GM19328 (cell line): ENCODE measurements around the gene ATG101.
"Not testable (repeated sequence)": the region's sequence is repeated elsewhere in the genome, so short reads cannot be mapped to it uniquely, and the experiment has no call there.

Source experiments
- ATAC-seq: cut with Tn5 transposase; IDR thresholded peaks from one replicate; pipeline ENCODE4 v1.9.1; 2021; ENCODE audit warnings: mild to moderate bottlenecking, moderate library complexity; ENCODE audit not compliant: unreplicated experiment

Gene ATG101

DNA sequence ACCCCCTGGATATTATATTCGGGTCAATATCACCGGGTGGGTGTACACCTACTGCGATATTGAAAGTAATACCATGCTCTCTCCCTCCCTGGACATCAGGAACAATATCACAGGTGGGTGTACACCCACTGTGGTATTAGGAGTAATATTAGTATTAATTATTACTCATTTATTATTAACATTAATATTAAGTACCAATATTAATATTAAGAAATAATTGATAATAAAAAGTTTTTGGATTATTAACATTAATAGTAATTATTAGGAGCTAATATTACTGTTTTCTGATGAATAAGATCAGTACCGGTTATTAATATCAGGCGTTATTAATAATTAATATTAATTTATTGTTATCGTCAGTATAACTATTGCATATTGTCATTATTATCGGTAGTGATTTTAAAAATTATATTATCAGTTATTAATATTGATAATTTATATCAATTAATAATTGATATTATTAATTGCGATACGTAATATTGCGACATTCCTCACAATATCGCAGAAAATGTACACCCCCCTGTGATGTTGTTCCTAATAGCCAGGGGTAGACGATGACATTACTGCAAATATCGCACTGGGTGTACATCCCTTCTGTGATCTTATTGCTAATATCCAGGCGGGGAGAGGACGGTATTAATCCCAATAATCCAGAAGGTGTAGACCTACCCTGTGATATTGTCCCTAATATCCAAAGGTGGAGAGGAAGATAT lies 26.7 kb downstream of the ATG101 start:
- no peak for ATAC-seq

DNA sequence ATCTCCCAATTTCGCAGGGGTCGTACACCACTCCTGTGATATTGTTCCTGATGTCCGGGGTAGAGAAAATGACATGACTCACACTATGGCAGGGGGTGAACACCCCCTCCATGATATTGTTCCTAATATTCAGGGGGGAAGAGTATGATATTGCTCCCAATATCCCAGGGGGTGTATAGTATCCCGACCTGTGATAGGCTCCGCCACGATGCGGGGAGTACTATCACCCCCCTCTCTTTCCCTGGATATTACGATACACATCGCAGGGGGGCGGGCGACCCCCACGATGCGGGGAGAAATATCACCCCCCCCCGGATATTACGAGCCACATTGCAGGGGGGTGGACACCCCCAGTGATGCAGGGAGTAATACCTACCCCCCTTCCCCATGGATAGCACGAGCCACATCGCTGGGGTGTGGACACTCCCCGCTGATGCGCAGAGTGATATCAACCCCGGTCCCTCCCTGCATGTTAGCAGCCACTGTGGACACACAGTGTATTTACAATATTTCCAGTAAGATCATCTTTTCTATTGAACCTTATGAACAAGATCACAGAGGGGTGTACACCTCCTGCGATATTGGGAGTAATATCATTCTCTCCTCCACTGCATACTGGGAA lies 27.4 kb downstream of the ATG101 start:
- ATAC-seq, result no peak

DNA sequence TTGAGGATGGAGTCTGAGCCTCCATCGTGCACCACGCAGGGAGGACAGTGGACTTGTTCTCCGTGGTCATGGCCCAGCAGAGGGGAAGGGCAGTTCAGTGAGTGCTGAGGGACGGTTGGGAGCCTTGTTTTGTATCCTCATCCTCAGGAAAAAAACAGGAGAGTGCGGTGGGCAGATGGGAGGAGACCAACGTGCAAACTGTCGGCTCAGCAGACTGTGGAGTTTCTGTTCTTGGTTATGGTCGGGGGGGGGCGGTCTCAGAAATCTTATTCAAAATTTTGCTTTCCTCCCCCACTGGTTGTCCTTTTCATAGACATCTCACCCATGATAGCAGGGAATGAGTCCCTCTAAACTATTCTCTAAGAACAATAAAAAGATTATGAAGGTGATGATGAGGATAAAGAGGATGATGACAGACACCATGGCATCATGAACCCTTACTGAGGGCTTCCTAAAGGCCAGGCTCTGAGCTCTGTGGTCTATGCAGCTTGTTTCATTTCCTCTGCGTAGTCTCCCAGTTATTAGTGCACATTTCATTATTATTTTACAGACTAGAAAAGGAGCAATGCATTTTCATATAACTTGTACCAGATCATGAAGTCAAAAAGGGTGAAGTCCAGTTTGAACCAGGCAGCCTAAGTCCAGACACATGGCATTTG lies 34.8 kb downstream of the ATG101 start:
- ATAC-seq, result not testable (repeated sequence)

DNA sequence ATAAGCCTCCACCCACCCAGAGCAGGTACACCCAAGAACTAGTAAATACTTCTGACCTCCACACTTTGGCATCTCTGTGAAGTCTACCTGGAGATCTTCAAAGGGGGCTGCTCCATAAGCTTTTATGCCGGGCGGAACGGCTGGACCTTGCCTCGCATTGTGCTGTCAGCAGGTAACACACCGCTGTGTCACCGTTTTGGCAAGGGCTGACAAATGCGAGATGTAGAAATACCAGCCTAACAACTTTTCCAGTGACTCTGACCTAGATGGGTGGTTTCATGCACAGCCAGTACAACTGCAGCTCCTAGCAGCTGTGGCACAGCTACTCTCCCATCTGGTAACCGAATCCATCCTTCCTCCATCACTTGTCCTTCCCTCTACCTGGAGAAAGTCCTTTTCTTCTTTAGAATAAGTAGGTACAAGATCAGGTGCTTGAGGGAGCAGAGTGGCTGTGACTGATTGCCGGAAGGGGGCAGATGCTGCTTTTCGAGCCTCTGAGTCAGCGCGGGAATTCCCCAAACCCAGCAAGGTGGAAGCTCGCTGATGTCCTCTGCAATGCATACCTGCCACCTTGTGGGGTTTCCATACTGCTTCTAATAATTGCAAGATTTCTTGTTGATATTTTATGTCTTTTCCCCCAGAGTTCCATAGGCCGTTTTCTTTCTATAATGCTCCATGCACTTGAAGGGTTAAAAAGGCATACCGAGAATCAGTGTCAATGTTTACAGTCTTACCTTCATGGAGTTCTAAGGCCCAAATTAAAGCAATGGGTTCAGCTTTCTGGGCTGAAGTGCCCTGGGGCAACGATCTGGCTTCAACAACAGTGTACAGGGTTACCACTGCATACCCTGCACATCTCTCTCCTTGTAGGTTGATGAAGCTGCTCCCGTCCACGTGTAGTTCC lies 46.7 kb downstream of the ATG101 start:
- not testable (repeated sequence) for ATAC-seq

DNA sequence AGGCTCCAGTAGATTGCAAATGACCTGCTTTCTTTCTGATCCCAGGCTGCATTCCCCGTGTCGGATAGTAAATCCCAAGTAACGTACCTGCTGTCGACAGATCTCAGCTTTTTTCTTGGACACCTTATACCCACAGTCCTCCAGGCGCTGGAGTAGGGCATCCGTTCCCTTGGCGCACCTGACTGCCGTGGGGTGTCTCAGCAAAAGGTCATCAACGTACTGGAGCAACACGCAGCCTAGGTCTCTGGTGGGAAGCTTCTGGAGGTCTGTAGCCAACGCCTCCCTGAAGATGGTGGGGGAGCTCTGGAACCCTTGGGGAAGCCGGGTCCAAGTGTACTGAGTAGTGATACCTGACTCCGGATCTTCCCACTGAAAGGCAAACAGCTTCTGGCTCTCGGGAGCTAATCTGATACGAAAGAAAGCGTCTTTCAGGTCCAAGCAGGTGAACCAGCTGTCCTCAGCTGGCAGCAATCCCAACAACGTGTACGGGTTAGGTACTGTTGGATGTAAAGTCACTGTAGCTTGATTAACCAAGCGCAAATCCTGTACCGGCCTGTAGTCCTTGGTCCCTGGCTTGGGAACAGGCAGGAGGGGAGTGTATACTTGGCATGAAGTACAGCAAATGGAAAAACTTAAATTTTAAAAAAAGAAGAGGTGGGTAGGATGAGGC lies 48.2 kb downstream of the ATG101 start:
- peak; percentile 31 for ATAC-seq

DNA sequence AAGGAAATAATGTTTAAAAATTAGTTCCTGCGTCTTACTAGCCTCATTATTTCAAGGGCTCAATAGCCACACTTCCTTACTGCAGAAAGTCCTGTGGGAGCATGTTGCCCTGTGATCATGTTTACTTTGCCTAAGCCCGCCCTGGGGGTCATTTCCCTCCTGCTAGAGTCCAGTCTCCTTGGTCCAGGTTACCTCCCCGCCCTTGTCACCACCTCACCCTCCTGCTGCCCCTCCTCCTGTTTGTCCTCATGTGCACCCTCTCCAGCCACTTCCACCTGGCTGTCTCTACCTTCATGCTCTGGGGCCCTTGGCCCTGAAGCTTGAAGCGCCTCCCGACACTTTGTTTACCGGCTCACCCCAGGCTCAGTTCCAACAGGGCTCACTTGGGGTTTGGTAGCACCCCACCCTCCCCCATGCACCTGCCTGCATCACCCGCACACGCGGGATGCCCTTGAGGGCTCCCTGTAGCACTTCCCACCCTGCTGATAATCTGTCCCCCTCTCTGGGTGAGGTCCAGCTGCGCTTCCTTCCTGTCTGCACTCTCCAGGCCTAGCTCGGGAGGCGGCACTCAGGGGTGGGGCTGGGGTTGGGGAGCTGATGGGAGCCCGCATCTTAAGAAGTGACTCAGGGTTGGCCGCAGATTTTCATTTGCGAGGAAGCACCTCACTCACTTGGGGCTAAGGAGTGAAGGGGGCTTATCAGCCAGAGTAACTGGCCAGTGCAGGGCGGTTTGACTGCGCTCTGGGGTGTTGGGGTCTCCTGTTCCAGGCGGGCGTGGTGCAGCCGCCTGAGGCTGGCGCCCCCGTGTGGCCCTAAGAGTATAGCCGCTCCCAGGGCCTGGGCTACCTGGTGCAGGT lies 49.8 kb downstream of the ATG101 start:
- ATAC-seq, result no peak

DNA sequence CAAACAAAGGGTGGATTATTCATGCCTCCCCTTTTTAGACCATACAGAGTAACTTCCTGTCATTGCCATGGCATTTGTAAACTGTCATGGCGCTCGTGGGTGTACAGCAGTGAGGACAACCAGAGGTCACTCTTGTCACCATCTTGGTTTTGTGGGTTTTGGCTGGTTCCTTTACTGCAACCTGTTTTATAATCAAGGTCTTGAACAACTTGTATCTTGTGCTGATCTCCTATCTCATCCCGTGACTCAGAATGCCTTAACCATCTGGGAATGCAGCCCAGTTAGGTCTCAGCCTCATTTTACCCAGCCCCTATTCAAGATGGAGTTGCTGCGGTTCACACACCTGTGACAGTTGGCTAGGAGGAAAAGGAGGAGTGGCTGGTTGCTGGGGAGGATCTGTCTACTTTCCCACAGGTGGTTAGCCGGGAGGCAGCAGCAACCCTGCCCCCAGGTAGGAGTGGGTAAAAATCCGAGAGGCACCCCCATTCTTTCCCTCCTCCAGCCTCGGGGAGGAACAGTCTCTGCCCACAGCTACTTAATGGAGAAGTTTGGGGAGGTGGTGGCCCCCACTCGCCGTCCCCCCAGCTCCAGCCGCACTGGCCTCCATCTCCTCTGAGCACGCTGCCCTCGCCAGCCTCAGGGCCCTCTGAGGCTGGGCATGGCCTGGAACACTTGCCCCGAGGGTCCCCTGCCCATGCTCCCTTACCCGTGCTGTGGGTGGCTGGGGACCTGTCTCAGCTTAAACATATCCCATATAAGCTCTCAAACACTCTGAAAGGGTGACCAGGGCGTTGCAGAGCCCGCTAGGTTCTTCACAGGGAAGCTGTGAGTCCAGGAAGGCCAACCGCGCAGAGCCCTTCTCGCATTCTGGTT lies 51.4 kb downstream of the ATG101 start:
- no peak for ATAC-seq

DNA sequence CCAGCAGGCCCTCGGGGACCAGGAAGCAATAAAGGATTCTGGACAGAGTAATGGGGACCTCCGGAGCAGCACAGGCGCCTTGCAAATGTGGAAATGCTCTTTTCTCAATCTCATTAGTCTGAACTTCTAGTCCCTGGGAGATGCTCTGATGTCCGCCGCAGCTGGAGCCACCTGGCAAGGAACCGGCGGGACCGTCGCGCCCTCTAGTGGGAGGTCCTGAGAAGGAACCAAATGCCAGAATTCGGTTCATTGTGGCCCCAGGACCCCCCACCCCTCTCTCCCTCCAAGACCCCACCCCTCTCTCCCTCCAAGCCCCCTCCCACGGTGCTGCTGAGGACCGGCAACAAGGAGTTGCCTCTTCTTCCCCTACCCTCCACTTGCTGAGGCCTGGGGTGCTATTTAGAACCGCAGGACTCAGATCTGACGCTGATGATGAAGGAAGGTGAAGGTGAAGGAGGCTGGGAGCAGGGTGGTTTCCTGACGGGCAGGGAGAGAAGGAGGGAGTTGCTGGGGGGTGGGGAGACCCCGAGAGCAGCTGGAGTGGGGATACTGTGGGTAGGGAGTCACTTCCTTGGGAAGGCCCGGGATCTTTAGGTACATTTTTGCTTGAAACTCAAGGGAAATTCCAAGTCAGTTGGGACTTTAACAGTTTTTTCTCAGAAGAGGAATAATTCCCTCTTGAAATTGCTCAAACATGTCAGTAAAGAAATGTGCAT lies 52.2 kb downstream of the ATG101 start:
- ATAC-seq, result no peak

DNA sequence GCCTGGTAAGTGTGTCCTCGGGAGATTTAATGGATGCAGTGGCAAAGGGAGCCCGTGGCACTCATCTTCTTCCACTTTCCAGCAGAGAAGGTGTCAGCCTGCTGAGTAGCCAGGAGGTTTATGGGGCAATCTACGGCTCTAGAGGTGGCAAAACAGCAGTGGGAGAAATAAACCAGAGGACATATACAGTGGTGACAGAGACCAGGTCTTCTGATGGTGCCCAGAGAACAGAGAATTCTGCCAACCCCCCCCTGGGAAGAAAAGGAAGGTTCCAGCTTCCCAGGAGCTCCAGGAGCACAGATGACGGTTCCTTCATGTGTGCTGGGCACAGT lies 52.7 kb downstream of the ATG101 start:
- no peak for ATAC-seq

DNA sequence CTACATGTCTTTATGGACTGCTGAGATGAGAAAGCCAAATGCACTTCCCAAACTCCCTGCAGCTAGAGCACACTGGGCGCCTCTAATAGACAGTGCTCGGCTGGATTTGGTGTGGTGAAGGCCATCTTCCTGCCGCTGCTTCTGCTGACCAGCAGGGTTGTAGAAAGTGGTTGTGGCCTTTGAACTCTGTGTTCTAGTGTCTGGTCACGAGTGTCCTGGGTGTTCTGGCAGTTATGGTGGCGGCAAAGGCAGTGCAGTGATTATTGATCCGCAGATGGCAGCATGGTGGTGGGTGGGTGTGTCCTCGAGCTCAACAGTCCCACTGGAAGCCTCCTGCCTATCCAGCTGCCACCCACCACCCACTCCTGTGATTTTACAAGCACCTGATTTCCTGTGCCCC lies 53.1 kb downstream of the ATG101 start:
- no peak for ATAC-seq

DNA sequence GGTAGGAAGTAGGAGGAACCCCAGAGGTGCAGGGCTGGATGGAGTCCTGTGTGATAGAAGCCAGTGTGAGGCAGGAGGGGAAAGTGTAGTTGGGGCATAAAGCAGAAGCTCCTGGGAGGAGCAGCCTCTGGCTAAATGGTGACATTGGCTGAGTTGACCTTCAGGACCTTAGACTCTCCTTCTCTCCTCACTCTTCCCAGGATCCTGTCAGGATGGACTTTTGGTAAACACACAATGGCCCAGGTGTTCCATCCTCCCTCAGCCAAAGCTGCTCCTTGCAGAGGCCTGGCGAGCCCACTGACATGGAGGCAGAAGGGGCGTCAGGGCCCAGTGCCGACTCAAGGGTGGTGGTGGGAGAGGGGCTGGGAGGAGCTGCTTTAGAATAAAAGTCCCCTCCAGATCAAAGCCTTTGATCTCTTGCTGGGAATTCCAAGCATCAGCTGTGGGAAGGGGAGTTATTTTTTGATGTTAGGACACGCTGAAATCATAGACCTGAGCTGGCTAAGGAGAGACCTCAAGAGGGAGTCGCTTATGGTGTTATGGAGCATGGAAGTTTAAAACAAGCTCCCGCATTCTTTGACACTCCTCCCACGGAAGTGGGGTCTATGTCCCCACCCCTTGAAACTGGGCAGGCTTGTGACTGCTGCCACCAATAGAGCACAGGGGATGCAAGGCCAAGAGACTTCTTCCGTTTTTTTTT lies 53.9 kb downstream of the ATG101 start:
- ATAC-seq, result no peak

DNA sequence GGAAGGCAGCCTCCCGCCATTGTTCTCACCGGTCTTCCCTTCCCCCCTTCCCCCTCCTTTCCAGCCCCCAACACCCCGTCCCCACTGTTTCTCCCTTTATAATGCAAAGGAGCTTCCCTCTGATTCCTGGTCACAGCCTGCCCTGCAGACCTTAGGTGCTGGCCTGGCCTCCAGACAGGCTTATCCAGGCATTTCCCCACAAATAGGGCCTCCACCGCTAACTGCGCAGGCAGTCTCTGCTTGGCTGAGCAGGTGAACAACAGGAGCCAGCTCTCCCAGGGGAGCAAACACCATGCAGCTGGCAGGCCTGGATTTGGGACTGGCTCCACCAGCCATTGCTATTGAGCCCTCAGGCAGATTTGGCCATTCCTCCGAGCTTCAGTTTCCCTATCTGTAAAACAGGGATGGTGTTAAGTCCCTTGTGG lies 55.7 kb downstream of the ATG101 start:
- no peak for ATAC-seq

DNA sequence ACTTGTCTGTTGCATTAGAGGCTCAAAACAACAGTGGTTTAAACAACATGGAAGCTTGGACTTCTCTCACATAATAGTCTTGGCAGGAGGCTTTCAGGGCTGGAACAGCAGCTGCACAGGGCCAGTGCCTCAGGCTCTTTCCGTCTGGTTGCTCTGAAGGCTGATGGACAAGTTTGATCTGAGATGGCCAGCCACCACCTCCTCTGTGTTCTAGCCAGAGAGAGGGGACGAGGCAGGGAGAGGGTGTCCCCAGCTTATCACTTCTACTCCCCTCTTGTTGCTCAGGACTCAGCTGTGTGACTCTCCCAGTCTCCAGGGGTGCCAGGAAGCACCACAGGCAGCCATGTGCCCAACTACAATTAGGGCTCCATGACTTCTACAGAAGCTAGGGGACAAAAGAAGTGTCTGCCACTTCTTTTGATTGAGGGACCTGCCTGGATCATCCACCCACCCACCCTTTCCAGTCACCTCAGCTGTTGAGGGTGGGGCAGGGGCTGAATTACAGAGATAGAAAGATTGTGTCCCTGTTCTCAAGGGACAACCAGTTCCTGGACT lies 56.3 kb downstream of the ATG101 start:
- no peak for ATAC-seq
